HAP-1 (cell line): ENCODE measurements around the gene LMBR1.
"Not testable (repeated sequence)": the region's sequence is repeated elsewhere in the genome, so short reads cannot be mapped to it uniquely, and the experiment has no call there.

Source experiments
- DNase-seq, 2 experiments: peaks; one replicate each; pipeline ENCODE4 v3.0.0-alpha.2; 2016 to 2020; ENCODE audit warnings: low spot score in 2 of 2
- H3K27me3 ChIP-seq: fragments of 250-450 bp; sonication (Bioruptor Pico); 2 replicates; pipeline ENCODE4 v1.5.1; 2020; ENCODE audit warnings: low read depth, mild to moderate bottlenecking, moderate library complexity
- H3K36me3 ChIP-seq: fragments of 250-450 bp; sonication (Bioruptor Pico); replicated peaks from 2 replicates; pipeline ENCODE4 v1.5.1; 2020; ENCODE audit warnings: mild to moderate bottlenecking
- H3K4me1 ChIP-seq: fragments of 250-450 bp; sonication (Bioruptor Pico); 2 replicates; pipeline ENCODE4 v1.5.1; 2020; ENCODE audit warnings: mild to moderate bottlenecking
- H3K4me3 ChIP-seq: fragments of 250-450 bp; sonication (Bioruptor Pico); 2 replicates; pipeline ENCODE4 v1.5.1; 2020; ENCODE audit warnings: mild to moderate bottlenecking, moderate library complexity
- H3K9me3 ChIP-seq: fragments of 250-450 bp; sonication (Bioruptor Pico); 2 replicates; pipeline ENCODE4 v1.5.1; 2020; ENCODE audit warnings: mild to moderate bottlenecking, moderate library complexity
- in situ Hi-C: fragments of 300-500 bp; cut with MboI; formaldehyde crosslinking; loops from 3 replicates; pipeline ENCODE4 v1.14.3; 2020; ENCODE audit warnings: low sequenced_read_pairs, inconsistent platforms, mixed read lengths

The LMBR1 gene

DNA sequence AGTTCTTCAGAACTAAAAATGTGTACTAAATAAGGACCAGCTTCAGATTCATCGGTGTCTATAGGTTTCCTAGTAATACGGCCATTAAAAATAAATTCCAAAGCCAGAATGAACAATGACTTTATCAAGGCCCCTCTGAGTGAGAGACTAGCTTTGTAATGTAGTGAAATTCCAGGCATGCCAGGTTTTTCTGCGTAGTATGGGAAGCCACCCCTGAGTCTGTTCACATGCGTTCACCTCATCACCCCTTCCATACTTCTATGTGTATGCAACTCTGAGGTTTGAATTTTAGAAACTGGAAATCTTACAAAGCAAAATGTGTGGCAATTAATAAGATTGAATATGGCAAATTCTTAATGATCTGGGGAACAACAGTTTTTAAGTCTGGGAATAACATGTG lies 227.9 kb downstream of the LMBR1 start:
- Histone ChIP-seq H3K9me3 (no peaks in the 10 kb centered on the region), H3K4me3 (no peak overlapping the region), H3K36me3 (no peaks in the 10 kb centered on the region), H3K4me1 (peaks cover 15% of the 10 kb centered on the region), H3K27me3 (no peaks in the 10 kb centered on the region)
- in situ Hi-C loops: no loop called here
- peak in 1 of 2 experiments; percentile 23 for DNase-seq

DNA sequence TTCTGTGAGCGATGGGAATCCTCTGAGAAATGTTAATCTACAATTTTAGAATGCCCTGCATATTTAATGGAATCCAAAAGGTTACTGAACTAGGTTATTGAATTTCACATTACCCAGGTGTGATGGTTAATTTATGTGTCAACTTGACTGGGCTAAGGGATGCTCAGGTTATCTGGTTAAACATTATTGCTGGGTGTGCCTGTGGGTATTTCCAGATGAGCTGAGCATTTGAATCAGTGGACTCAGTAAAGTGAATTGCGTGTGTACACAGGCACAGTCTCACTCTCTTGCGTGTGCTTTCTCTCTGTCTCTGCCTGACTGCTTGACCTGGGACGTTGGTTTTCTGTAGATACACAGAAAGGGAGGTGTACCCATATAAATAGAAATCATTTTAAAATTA lies 230.7 kb downstream of the LMBR1 start:
- Histone ChIP-seq H3K36me3 (no peaks in the 10 kb centered on the region), H3K27me3 (no peaks in the 10 kb centered on the region), H3K9me3 (no peaks in the 10 kb centered on the region), H3K4me3 (no peak overlapping the region), H3K4me1 (peaks cover 15% of the 10 kb centered on the region)
- DNase-seq: no peak
- in situ Hi-C loops: no loop called here

DNA sequence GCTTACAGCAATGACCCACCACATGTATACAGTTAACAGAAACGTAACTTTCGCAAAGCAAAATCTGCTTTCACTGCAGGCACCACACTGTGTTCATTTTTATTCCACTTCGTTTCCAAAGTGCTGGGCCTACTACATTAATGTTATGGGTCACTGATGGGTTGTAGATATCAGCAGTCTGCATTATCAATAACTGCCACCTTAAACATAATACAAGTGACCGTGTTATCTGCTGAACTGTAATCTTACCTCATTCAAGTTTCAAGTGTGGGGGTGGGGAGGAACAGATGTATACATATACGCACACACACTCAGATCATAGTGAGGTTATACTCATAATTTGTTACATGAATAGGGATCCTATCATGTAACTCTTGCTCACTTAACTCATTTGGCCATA lies 231.3 kb downstream of the LMBR1 start:
- no peaks in the 10 kb centered on the region for H3K9me3 ChIP-seq
- DNase-seq: no peak
- H3K27me3 ChIP-seq: no peaks in the 10 kb centered on the region
- H3K4me1 ChIP-seq: peaks cover 11% of the 10 kb centered on the region
- H3K36me3 ChIP-seq: no peaks in the 10 kb centered on the region
- in situ Hi-C loops: no loop called here
- H3K4me3 ChIP-seq: no peak overlapping the region

DNA sequence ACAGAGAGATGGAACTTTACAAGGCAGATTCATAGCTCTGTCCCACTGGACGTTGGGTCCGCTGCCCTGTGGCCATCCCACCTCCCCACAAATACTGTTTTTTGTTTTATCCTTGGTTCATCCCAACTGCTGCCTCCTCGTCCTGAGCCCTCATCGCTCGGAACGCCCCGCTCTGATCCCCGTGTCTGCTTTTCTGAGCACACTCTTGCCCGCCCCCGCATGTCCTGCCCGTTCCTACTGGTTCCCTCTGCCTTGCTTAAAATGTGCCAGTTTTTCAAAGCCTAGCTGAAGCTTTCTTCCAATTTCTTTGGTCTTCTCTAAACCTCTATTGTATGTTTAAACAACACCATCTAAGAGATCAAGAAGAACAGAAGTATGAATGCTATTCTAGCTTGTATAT lies 233.0 kb downstream of the LMBR1 start:
- in situ Hi-C loops: no loop called here
- H3K4me3 ChIP-seq: no peak overlapping the region
- no peaks in the 10 kb centered on the region for H3K36me3 ChIP-seq
- no peaks in the 10 kb centered on the region for H3K27me3 ChIP-seq
- peaks cover 6% of the 10 kb centered on the region; the same call in 1 of the 2 replicates for H3K4me1 ChIP-seq
- DNase-seq: no peak
- no peaks in the 10 kb centered on the region for H3K9me3 ChIP-seq

DNA sequence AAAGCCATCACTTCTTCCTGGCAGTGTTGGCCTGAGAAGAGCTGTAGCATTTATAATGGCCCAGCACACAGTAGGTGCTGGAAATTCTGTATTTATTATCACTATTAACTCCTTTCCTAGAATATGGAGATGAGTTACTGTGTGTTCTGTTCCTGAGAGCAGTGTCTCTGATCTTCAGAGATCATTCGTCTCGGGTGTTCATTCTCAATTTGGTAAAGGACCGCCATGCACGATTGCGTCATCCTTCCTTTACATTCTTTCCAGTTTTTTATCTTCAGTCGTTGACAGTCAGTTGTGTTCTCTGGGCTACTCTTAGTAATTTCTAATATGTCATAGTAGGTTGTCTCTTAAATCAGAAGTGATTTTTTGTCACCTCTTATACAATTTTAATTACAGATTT lies 233.8 kb downstream of the LMBR1 start:
- Histone ChIP-seq H3K36me3 (no peaks in the 10 kb centered on the region), H3K4me1 (no peaks in the 10 kb centered on the region), H3K27me3 (no peaks in the 10 kb centered on the region), H3K9me3 (no peaks in the 10 kb centered on the region), H3K4me3 (no peak overlapping the region)
- in situ Hi-C loops: no loop called here
- DNase-seq: no peak

DNA sequence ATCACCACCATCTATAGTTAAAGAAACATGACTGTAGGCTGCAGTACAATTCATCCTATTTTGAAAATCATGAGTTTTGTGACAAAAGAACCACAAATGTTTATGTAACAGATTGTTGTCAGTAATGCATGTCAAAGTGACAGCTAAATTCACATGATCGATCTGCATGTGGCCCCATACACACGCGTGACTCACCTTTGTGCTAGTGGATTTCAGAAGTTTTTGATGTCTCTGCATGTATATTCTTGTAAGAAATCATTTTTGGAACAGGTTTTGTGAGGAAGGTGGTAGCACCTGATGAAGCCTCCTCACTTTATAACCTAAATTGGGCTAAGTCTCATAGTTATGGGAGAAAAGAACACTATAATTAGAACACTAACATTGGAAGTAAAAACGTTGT lies 235.3 kb downstream of the LMBR1 start:
- Histone ChIP-seq H3K9me3 (no peaks in the 10 kb centered on the region), H3K4me3 (no peak overlapping the region), H3K36me3 (no peaks in the 10 kb centered on the region), H3K27me3 (no peaks in the 10 kb centered on the region), H3K4me1 (no peaks in the 10 kb centered on the region)
- in situ Hi-C loops: no loop called here
- DNase-seq: no peak

DNA sequence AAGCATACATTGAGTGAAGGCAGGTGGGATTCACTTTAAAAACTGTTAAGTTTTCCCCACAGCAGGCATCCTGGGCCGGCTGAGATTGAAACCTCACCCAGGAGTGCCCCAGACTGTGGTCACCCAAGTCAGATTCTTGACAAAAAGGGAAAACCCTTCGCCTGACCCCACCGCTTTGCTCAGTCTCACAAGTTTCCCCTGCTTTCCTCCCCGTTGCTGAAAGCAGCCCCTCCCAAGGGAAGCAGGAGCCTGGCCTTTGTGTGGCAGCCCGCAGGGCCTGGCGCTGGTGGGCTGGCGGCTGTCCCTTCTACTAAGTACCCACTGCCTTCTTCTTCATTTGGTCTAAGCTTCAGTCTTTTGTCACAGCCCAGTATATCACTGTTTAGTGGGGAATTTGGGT lies 236.4 kb downstream of the LMBR1 start:
- Histone ChIP-seq H3K4me3 (no peak overlapping the region), H3K9me3 (no peaks in the 10 kb centered on the region), H3K36me3 (no peaks in the 10 kb centered on the region), H3K4me1 (no peaks in the 10 kb centered on the region), H3K27me3 (no peaks in the 10 kb centered on the region)
- in situ Hi-C loops: no loop called here
- no peak for DNase-seq

DNA sequence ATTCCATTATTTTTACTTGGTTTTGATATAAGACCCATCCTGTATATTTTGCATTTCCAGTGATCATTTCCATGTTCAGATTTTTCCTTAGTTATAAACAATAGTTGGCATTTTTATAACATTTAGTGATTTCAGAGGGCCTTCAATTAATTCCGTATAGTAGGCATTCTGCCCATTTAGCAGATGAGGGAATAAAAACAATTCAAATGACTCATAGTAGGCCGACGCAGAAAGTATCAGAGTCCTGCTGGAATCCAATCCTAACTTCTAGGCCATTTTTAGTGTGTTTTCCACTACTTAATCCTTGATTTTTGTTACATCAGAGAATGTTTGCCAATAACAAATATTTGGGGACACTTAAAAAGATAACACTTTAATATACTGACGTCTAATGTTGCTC lies 237.0 kb downstream of the LMBR1 start:
- no peak for DNase-seq
- in situ Hi-C loops: no loop called here
- no peak overlapping the region for H3K4me3 ChIP-seq
- no peaks in the 10 kb centered on the region for H3K27me3 ChIP-seq
- no peaks in the 10 kb centered on the region for H3K36me3 ChIP-seq
- H3K4me1 ChIP-seq: no peaks in the 10 kb centered on the region
- H3K9me3 ChIP-seq: no peaks in the 10 kb centered on the region

DNA sequence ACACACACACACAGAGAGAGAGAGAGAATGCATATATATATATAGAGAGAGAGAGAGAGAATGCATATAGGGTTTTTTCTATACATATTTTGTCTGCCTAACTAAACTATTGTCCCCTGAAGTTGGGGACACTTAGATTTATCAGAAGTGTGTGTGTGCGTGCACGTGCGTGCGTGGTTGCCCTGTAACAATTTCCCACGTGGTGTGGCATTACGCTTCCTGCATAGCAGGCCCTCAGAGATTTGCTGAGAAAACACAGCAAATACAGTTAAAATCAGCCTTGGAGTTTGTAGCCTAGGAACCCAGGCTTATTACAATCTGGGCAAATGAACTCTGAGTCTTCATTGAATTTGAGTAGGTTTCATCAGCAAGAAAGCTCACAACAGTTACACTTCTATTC lies 237.7 kb downstream of the LMBR1 start:
- in situ Hi-C loops: no loop called here
- no peaks in the 10 kb centered on the region for H3K36me3 ChIP-seq

DNA sequence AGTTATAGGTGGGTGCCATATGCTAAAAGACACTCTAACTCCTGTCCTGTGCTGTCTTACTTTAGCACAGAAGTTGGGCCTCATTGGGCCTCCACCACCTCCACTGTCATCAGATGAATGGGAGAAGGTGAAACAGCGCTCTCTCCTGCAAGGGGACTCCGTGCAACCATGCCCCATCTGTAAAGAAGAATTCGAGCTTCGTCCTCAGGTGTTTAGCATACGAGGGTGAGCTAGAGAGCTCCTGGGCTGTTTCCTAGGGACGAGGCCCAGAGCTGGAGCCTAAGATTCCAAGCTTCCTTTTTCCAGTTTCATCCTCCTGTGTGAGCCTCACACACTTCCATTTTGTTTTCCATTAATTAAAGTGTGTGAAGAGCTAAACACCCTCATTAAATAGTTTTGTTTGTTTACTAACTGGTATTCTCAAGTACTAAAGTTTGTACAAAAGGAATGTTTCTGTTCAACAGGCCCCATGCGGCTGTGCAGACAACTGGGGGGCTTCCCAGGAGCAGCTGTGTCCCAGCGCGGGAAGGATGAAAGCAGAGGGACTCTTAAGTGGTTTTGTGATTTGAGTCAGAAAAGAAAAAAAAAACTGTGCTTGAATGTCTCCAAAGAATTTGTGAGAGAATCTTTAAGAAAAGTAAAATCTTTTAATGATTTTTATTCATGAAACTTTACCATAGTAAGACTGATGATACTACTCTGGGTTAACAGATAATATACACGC lies 238.3 kb downstream of the LMBR1 start:
- no peaks in the 10 kb centered on the region for H3K4me1 ChIP-seq
- no peak for DNase-seq
- H3K9me3 ChIP-seq: 0 out of 2 replicates have a peak, but pooled peaks cover 2% of the 10 kb centered on the region
- H3K4me3 ChIP-seq: no peak overlapping the region
- H3K36me3 ChIP-seq: no peaks in the 10 kb centered on the region
- in situ Hi-C loops: no loop called here
- H3K27me3 ChIP-seq: no peaks in the 10 kb centered on the region

More for the DNA sequence above, 237.7 kb downstream of the LMBR1 start:
- Histone ChIP-seq H3K4me1 (no peaks in the 10 kb centered on the region), H3K9me3 (no peaks in the 10 kb centered on the region), H3K4me3 (no peak overlapping the region), H3K27me3 (no peaks in the 10 kb centered on the region)
- DNase-seq: no peak

DNA sequence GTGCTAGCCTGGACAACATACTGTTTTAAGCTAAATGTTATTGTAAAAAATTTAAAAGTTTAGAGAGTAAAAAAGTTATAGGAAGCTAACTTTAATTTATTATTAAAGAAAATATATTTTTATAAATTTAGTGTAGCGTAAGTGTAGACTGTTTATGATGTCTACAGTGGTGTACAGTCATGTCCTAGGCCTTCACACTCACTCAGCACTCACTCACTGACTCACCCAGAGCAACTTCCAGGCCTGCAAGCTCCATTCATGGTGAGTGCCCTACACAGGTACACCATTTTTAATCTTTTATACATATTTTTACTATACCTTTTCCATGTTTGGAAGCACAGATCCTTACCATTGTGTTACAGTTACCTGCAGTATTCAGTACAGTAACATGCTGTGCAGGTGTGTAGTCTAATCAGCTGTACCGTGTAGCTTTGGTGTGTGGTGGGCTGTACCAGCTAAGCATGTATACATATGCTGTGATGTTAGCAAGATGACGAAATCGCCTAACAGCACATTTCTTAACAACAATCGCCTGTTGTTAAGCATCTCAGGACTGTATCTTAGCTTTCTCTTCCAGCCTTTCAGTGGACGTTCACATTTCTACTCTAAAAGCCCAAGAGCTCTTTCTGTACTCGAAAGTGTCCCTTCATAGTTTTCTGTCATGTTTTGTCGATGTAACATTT lies 240.0 kb downstream of the LMBR1 start:
- no peak for DNase-seq
- in situ Hi-C loops: no loop called here
- H3K36me3 ChIP-seq: no peaks in the 10 kb centered on the region
- no peaks in the 10 kb centered on the region for H3K4me1 ChIP-seq
- H3K4me3 ChIP-seq: no peak overlapping the region
- H3K9me3 ChIP-seq: 0 out of 2 replicates have a peak, but pooled peaks cover 3% of the 10 kb centered on the region
- no peaks in the 10 kb centered on the region for H3K27me3 ChIP-seq

DNA sequence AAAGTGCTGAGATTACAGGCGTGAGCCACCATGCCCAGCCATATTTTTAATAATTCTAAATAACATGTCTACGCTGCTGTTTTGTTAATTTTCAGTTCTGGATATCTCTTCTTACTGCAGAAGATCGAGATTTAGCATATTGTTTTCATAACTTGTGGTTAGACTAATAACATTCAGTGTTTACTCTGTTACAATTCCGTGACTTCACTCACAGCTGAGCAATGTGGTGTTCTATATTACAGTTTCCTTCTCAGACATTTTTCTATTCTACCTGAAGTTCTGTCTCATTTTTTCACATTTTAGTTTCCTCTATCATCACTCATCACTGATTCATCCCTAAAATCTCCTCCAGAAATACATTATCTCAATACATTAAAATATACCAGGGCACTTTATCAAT lies 241.5 kb downstream of the LMBR1 start:
- no peak overlapping the region for H3K4me3 ChIP-seq
- H3K9me3 ChIP-seq: 0 out of 2 replicates have a peak, but pooled peaks cover 3% of the 10 kb centered on the region
- in situ Hi-C loops: no loop called here
- no peaks in the 10 kb centered on the region for H3K36me3 ChIP-seq
- H3K27me3 ChIP-seq: no peaks in the 10 kb centered on the region
- DNase-seq: no peak
- no peaks in the 10 kb centered on the region for H3K4me1 ChIP-seq

DNA sequence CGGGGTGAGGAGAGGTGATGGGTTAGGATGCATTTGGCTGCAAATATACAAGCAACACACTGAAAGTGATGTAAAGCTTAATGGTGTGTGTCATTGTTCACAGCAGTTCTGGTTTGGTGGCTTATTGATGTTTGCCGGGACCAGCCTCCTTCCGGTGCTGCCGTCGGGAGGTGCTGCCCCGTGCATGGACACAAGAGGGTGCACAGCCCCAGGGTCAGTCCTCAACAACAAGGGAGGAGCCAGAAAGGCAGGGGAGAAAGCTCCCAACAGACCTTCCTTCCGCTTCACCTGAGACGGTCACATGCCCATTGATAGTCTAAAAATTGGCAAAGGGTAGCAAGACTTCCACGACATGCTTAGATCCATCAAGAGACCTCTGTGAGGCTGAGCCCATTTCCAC lies 242.9 kb downstream of the LMBR1 start:
- Histone ChIP-seq H3K27me3 (no peaks in the 10 kb centered on the region), H3K4me1 (no peaks in the 10 kb centered on the region), H3K9me3 (0 out of 2 replicates have a peak, but pooled peaks cover 3% of the 10 kb centered on the region), H3K4me3 (no peak overlapping the region), H3K36me3 (no peaks in the 10 kb centered on the region)
- no peak for DNase-seq
- in situ Hi-C loops: no loop called here

DNA sequence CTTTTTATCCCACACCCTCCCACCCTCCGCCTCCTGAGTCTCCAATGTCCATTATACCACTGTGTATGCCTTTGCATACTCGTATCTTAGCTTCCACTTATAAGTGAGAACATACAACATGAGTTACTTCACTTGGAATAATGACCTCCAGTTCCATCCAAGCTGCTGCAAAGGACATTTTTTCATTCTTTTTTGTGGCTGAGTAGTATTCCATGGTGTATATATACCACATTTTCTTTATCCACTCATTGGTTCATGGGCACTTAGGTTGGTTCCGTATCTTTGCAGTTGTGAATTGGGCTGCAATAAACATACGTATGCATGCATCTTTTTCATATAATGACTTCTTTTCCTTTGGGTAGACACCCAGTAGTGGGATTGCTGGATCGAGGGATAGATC lies 245.7 kb downstream of the LMBR1 start:
- H3K27me3 ChIP-seq, H3K4me1 ChIP-seq, H3K9me3 ChIP-seq, DNase-seq, H3K4me3 ChIP-seq, H3K36me3 ChIP-seq, in situ Hi-C loops: not testable (repeated sequence)
